ENCODE results near the gene STPG4. TPM values are rescaled to one million over a fixed set of nuclear protein-coding genes. Genes with fewer than 3 reads are reported as not detected.

Gene STPG4
- polyA plus RNA-seq, 1 of the 3 experiments (the other 2 are of a cell fraction): 0.20 TPM

GRCh38 chr2:47167149-47167548 is 12.0 kb upstream of the STPG4 start:
- Histone ChIP-seq H3K27me3 (ENCODE audit: insufficient read depth) (no peaks in the 10 kb centered on the region), H3K9me2 (no peaks in the 10 kb centered on the region), H3K27ac (ENCODE audit: low read depth in 2 of 2, low read length in 1 of 2) (peak overlapping the region; percentile 4 to 25; a peak in 1 of 4 replicates), H3F3A (replicated peaks; ENCODE audit: insufficient read depth) (peaks cover 83% of the 10 kb centered on the region), H4K20me1 (ENCODE audit: insufficient read depth) (peaks cover 98% of the 10 kb centered on the region), H2AFZ (ENCODE audit: low read depth) (no peak overlapping the region), H3K36me3 (replicated peaks in 1 of 2; ENCODE audit: control insufficient read depth in 1 of 2, insufficient read depth in 2 of 2, low read length in 1 of 2) (peaks cover 80 to 92% of the 10 kb centered on the region in 2 experiments), H3K9me3 (no peaks in the 10 kb centered on the region), H3K4me3 (ENCODE audit: low read depth in 2 of 2, low read length in 1 of 2) (no peak overlapping the region), H3K4me2 (no peak overlapping the region), H3K9ac (no peak overlapping the region), H3K79me2 (ENCODE audit: insufficient read depth) (peaks cover 100% of the 10 kb centered on the region), H3K4me1 (ENCODE audit: control insufficient read depth in 1 of 2, insufficient read depth in 2 of 2, low read depth in 1 of 2, low read length in 1 of 2) (peaks cover 24 to 41% of the 10 kb centered on the region in 2 experiments; a peak in 3 of 4 replicates)
- ChIA-PET CTCF (interaction anchor here (1.0 kb wide), 1 partner anchor 155 kb away, joined by 3 read pairs; no protein-coding TSS in a partner anchor), POLR2A (no interaction called here)
- no peak for TF ChIP-seq ELF1 (IDR thresholded peaks at IDR 0.05)
- TF ChIP-seq ZBTB33 (IDR thresholded peaks at IDR 0.05; ENCODE audit: borderline replicate concordance, low read depth): no peak
- no peak for TF ChIP-seq TAF1 (IDR thresholded peaks at IDR 0.05; ENCODE audit: borderline replicate concordance, low read depth, low read length)
- no peak for TF ChIP-seq RXRA (IDR thresholded peaks at IDR 0.05; ENCODE audit: borderline replicate concordance, low read depth)
- no peak for TF ChIP-seq JUND (IDR thresholded peaks at IDR 0.05)
- TF ChIP-seq EP300 (IDR thresholded peaks at IDR 0.05; ENCODE audit: borderline replicate concordance in 1 of 2, low read depth in 1 of 2, low read length in 1 of 2): no peak
- no peak for TF ChIP-seq MAX (IDR thresholded peaks at IDR 0.05; ENCODE audit: low read depth)
- no peak for TF ChIP-seq FOXM1 (IDR thresholded peaks at IDR 0.05; ENCODE audit: low read depth)
- no peak for TF ChIP-seq RFX5 (IDR thresholded peaks at IDR 0.05; ENCODE audit: low read length)
- TF ChIP-seq MXI1 (IDR thresholded peaks at IDR 0.05; ENCODE audit: low read depth, low read length): no peak
- TF ChIP-seq NRF1 (IDR thresholded peaks at IDR 0.05; ENCODE audit: low read depth, low read length): no peak
- DNase-seq: no peak
- WGBS (ENCODE audit: low lambda C conversion rate): 83% methylated on average over 5 of the region's 5 CpGs

GRCh38 chr2:47165001-47165555 is 10.0 kb upstream of the STPG4 start:
- H3K9me2 ChIP-seq: no peaks in the 10 kb centered on the region
- no peaks in the 10 kb centered on the region for H3K9me3 ChIP-seq
- H3K27ac ChIP-seq (ENCODE audit: low read depth in 2 of 2, low read length in 1 of 2): peak overlapping the region; percentile 19 to 36; a peak in 3 of 4 replicates
- no peak for TF ChIP-seq EZH2phosphoT487 (IDR thresholded peaks at IDR 0.05; ENCODE audit: borderline replicate concordance, low read depth)
- TF ChIP-seq TCF12 (IDR thresholded peaks at IDR 0.05): peak; percentile 15; the same call in 1 of the 2 replicates
- TF ChIP-seq JUND (IDR thresholded peaks at IDR 0.05): 0 out of 2 replicates have a peak, but pooled peaks have one; percentile 19
- TF ChIP-seq YY1 (IDR thresholded peaks at IDR 0.05; ENCODE audit: low read depth): no peak
- peak; percentile 9; the same call in 1 of the 2 replicates for TF ChIP-seq FOSL2 (IDR thresholded peaks at IDR 0.05; ENCODE audit: borderline replicate concordance, low read depth)
- TF ChIP-seq MXI1 (IDR thresholded peaks at IDR 0.05; ENCODE audit: low read depth, low read length): no peak
- TF ChIP-seq PBX3 (IDR thresholded peaks at IDR 0.05): peak; percentile 51
- H3K36me3 ChIP-seq (replicated peaks in 1 of 2; ENCODE audit: control insufficient read depth in 1 of 2, insufficient read depth in 2 of 2, low read length in 1 of 2): peaks cover 80 to 92% of the 10 kb centered on the region in 2 experiments
- ChIA-PET CTCF (interaction anchor here (0.6 to 2.0 kb wide), 5 partner anchors 93 to 248 kb away, joined by 3 to 6 read pairs (median 3); no protein-coding TSS in a partner anchor), POLR2A (interaction anchor here (0.6 to 2.1 kb wide), 2 partner anchors 9 to 180 kb away, joined by 6 to 9 read pairs; partner anchors contain the start of gene STPG4)
- H3F3A ChIP-seq (replicated peaks; ENCODE audit: insufficient read depth): peaks cover 83% of the 10 kb centered on the region
- peaks cover 95% of the 10 kb centered on the region for H4K20me1 ChIP-seq (ENCODE audit: insufficient read depth)
- peaks cover 100% of the 10 kb centered on the region for H3K79me2 ChIP-seq (ENCODE audit: insufficient read depth)
- no peaks in the 10 kb centered on the region for H3K27me3 ChIP-seq (ENCODE audit: insufficient read depth)
- no peak overlapping the region for H2AFZ ChIP-seq (ENCODE audit: low read depth)
- no peak overlapping the region for H3K9ac ChIP-seq
- H3K4me1 ChIP-seq (ENCODE audit: control insufficient read depth in 1 of 2, insufficient read depth in 2 of 2, low read depth in 1 of 2, low read length in 1 of 2): peaks cover 12 to 20% of the 10 kb centered on the region in 2 experiments; a peak in 3 of 4 replicates
- DNase-seq: no peak
- no peak overlapping the region for H3K4me3 ChIP-seq (ENCODE audit: low read depth in 2 of 2, low read length in 1 of 2)
- no peak overlapping the region for H3K4me2 ChIP-seq

Measured in SK-N-SH (cell line).